Measurements from ENCODE around the gene CNOT6.

DNA sequence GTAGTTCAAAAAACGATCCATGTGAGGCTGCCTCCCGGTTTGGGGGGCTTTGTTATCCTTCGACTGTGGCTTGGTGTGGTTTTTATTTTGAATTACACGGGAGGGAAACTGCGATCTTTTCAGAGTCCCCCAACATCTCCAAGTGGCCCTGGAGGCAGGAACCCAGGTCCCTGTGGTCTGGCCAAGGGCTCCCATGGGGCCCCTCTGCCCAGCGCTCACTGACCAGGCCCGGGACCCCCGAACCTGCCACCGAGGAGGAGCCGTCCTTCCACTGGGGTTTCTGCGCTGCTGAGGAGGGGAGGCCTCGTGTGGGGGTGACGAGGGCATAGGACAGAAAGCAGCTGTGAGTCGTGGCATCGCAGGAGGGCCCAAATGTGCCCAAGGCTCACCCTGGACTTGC is 115.2 kb downstream of the CNOT6 start:
- TF ChIP-seq GATA2 (IDR thresholded peaks at IDR 0.05; ENCODE audit: low read depth, low read length) (no peak), GATA3 (IDR thresholded peaks at IDR 0.05; ENCODE audit: low read depth, low read length) (no peak)

Data from SH-SY5Y (cell line).